NOMO-1 treated with dmso at 0.1 percent for 144 hours (cell line): ENCODE data around the gene DPP10.
"Not testable (repeated sequence)": the region's sequence is repeated elsewhere in the genome, so short reads cannot be mapped to it uniquely, and the experiment has no call there.

Experiments
- DNase-seq: peaks from one replicate; lab custom pipeline; 2025; ENCODE audit not compliant: unreplicated experiment; lab: John Stamatoyannopoulos, UW

DPP10 gene

GRCh38 chr2:114937366-114937930 is 495.0 kb downstream of the DPP10 start:
- DNase-seq = no peak

- DNase-seq = no peak
Observed at GRCh38 chr2:114940785-114941458, 498.5 kb downstream of the DPP10 start.

GRCh38 chr2:114949228-114949804 is 506.9 kb downstream of the DPP10 start:
- DNase-seq = no peak

- DNase-seq = no peak
Observed at GRCh38 chr2:114960389-114960788, 517.9 kb downstream of the DPP10 start.

- no peak for DNase-seq
Observed at GRCh38 chr2:114962532-114962931, 520.1 kb downstream of the DPP10 start.

GRCh38 chr2:114968748-114969400 is 526.4 kb downstream of the DPP10 start:
- no peak for DNase-seq

- DNase-seq = not testable (repeated sequence)
Observed at GRCh38 chr2:115004321-115004720, 561.9 kb downstream of the DPP10 start.

- no peak for DNase-seq
Observed at GRCh38 chr2:115011721-115012120, 569.3 kb downstream of the DPP10 start.

- DNase-seq = not testable (repeated sequence)
Observed at GRCh38 chr2:115022013-115022412, 579.6 kb downstream of the DPP10 start.

- no peak for DNase-seq
Observed at GRCh38 chr2:115034801-115035200, 592.4 kb downstream of the DPP10 start.

GRCh38 chr2:115036818-115037217 is 594.4 kb downstream of the DPP10 start:
- no peak for DNase-seq

GRCh38 chr2:115057473-115057872 is 615.0 kb downstream of the DPP10 start:
- DNase-seq = no peak

- no peak for DNase-seq
Observed at GRCh38 chr2:115070002-115070401, 627.6 kb downstream of the DPP10 start.

GRCh38 chr2:115071534-115071933 is 629.1 kb downstream of the DPP10 start:
- DNase-seq = no peak

GRCh38 chr2:115075800-115076199 is 633.4 kb downstream of the DPP10 start:
- no peak for DNase-seq

GRCh38 chr2:115077626-115078025 is 635.2 kb downstream of the DPP10 start:
- DNase-seq = no peak

- DNase-seq = no peak
Observed at GRCh38 chr2:115083225-115083624, 640.8 kb downstream of the DPP10 start.

GRCh38 chr2:115083711-115084110 is 641.3 kb downstream of the DPP10 start:
- no peak for DNase-seq

GRCh38 chr2:115084446-115084845 is 642.0 kb downstream of the DPP10 start:
- no peak for DNase-seq

GRCh38 chr2:115086051-115086620 is 643.7 kb downstream of the DPP10 start:
- DNase-seq = not testable (repeated sequence)

GRCh38 chr2:115094441-115094840 is 652.0 kb downstream of the DPP10 start:
- DNase-seq = no peak

GRCh38 chr2:115105966-115106365 is 663.5 kb downstream of the DPP10 start:
- DNase-seq = no peak
